H9 (cell line): ENCODE results near the gene SCG2. TPM values are rescaled to one million over a fixed set of nuclear protein-coding genes. Genes with fewer than 3 reads are reported as not detected.

Experiments used
- DNase-seq: peaks from one replicate; pipeline ENCODE4 v3.0.0-alpha.2; 2017
- H2AFZ ChIP-seq: one replicate; pipeline ENCODE4 v1.6.1; 2013; ENCODE audit warnings: mild to moderate bottlenecking, low read length, control low read depth, moderate library complexity
- H2AK5ac ChIP-seq: 2 replicates; pipeline ENCODE4 v1.6.1; 2013; ENCODE audit warnings: low read length, control low read depth, mixed read lengths; ENCODE audit not compliant: insufficient read length
- H2BK120ac ChIP-seq: one replicate; pipeline ENCODE4 v1.6.1; 2013; ENCODE audit warnings: low read depth, mild to moderate bottlenecking, low read length, control low read depth, inconsistent platforms; ENCODE audit not compliant: poor library complexity, severe bottlenecking
- H2BK12ac ChIP-seq: 2 replicates; pipeline ENCODE4 v1.6.1; 2013; ENCODE audit warnings: low read length, control low read depth, mixed read lengths, low read depth; ENCODE audit not compliant: insufficient read length
- H2BK15ac ChIP-seq: 2 replicates; pipeline ENCODE4 v1.6.1; 2013; ENCODE audit warnings: low read depth, low read length, control low read depth
- H2BK20ac ChIP-seq: one replicate; pipeline ENCODE4 v1.6.1; 2013; ENCODE audit warnings: low read depth, mild to moderate bottlenecking, low read length, control low read depth, inconsistent platforms; ENCODE audit not compliant: poor library complexity, severe bottlenecking
- H2BK5ac ChIP-seq: 2 replicates; pipeline ENCODE4 v1.6.1; 2013; ENCODE audit warnings: low read length, control low read depth, mixed read lengths; ENCODE audit not compliant: insufficient read length
- H3K14ac ChIP-seq: 2 replicates; pipeline ENCODE4 v1.6.1; 2013; ENCODE audit warnings: low read length, control low read depth; ENCODE audit not compliant: insufficient read depth
- H3K18ac ChIP-seq: 2 replicates; pipeline ENCODE4 v1.6.1; 2013; ENCODE audit warnings: low read depth, mild to moderate bottlenecking, mixed read lengths, low read length, control low read depth; ENCODE audit not compliant: insufficient read length
- H3K23ac ChIP-seq: 2 replicates; pipeline ENCODE4 v1.6.1; 2013; ENCODE audit warnings: low read length, control low read depth, mixed read lengths, low read depth; ENCODE audit not compliant: insufficient read length
- H3K23me2 ChIP-seq: 2 replicates; pipeline ENCODE4 v1.6.1; 2013; ENCODE audit warnings: low read depth, mild to moderate bottlenecking, mixed read lengths, low read length, control low read depth; ENCODE audit not compliant: insufficient read length, poor library complexity, severe bottlenecking
- H3K27ac ChIP-seq: 2 replicates; pipeline ENCODE4 v1.5.1; 2013; ENCODE audit warnings: low read length, control low read depth, mixed read lengths, low read depth; ENCODE audit not compliant: insufficient read length
- H3K27me3 ChIP-seq: 2 replicates; pipeline ENCODE4 v1.6.1; 2013; ENCODE audit warnings: low read length, control low read depth, inconsistent platforms; ENCODE audit not compliant: insufficient read depth
- H3K4ac ChIP-seq: 2 replicates; pipeline ENCODE4 v1.6.1; 2013; ENCODE audit warnings: low read depth, mild to moderate bottlenecking, control low read depth, inconsistent platforms, low read length, moderate library complexity
- H3K4me1 ChIP-seq: 2 replicates; pipeline ENCODE4 v1.6.1; 2013; ENCODE audit warnings: low read length, control low read depth, inconsistent platforms; ENCODE audit not compliant: insufficient read depth
- H3K4me2 ChIP-seq: 2 replicates; pipeline ENCODE4 v1.6.1; 2013; ENCODE audit warnings: low read length, control low read depth, mixed read lengths; ENCODE audit not compliant: insufficient read length, insufficient read depth
- H3K56ac ChIP-seq: 2 replicates; pipeline ENCODE4 v1.6.1; 2013; ENCODE audit warnings: low read depth, mild to moderate bottlenecking, mixed read lengths, low read length, control low read depth; ENCODE audit not compliant: insufficient read length
- H3K79me1 ChIP-seq: 2 replicates; pipeline ENCODE4 v1.6.1; 2013; ENCODE audit warnings: low read depth, mild to moderate bottlenecking, moderate library complexity, low read length, control low read depth, inconsistent platforms; ENCODE audit not compliant: insufficient read depth, poor library complexity, severe bottlenecking
- H3K79me2 ChIP-seq: 2 replicates; pipeline ENCODE4 v1.6.1; 2013; ENCODE audit warnings: low read length, control low read depth, inconsistent platforms; ENCODE audit not compliant: insufficient read depth
- H3K9ac ChIP-seq: 2 replicates; pipeline ENCODE4 v1.6.1; 2013; ENCODE audit warnings: low read length, control low read depth, mixed read lengths; ENCODE audit not compliant: insufficient read length; ENCODE audit errors: extremely low read depth
- H3K9me3 ChIP-seq: one replicate; pipeline ENCODE4 v1.6.1; 2013; ENCODE audit warnings: low read depth, low read length, inconsistent platforms; ENCODE audit not compliant: control insufficient read depth
- H3T11ph ChIP-seq: one replicate; pipeline ENCODE4 v1.6.1; 2013; ENCODE audit warnings: mild to moderate bottlenecking, low read length, control low read depth, inconsistent platforms
- H4K20me1 ChIP-seq: one replicate; pipeline ENCODE4 v1.6.1; 2013; ENCODE audit not compliant: control insufficient read depth, insufficient read length, insufficient read depth
- H4K5ac ChIP-seq: 2 replicates; pipeline ENCODE4 v1.6.1; 2013; ENCODE audit warnings: low read depth, mild to moderate bottlenecking, mixed read lengths, low read length, control low read depth; ENCODE audit not compliant: insufficient read length
- H4K8ac ChIP-seq: replicated peaks from 2 replicates; pipeline ENCODE4 v1.6.1; 2013; ENCODE audit warnings: low read length, control low read depth, mixed read lengths, low read depth; ENCODE audit not compliant: insufficient read length
- H4K91ac ChIP-seq: 2 replicates; pipeline ENCODE4 v1.6.1; 2013; ENCODE audit warnings: low read depth, mild to moderate bottlenecking, moderate library complexity, mixed read lengths, low read length, control low read depth; ENCODE audit not compliant: insufficient read length
- H3K27ac Mint-ChIP-seq, 3 experiments: 2 replicates in 2 of 3; 3 replicates in 1 of 3; pipeline ENCODE4 v1.8.0; 2020 to 2021; ENCODE audit warnings: mixed read lengths in 3 of 3, mild to moderate bottlenecking in 1 of 3, moderate library complexity in 1 of 3
- H3K27me3 Mint-ChIP-seq: 2 replicates; pipeline ENCODE4 v1.8.0; 2021; ENCODE audit warnings: low read depth, mild to moderate bottlenecking, moderate library complexity, mixed read lengths
- H3K36me3 Mint-ChIP-seq, 3 experiments: 2 replicates in 2 of 3; 3 replicates in 1 of 3; pipeline ENCODE4 v1.8.0; 2020 to 2021; ENCODE audit warnings: low read depth in 3 of 3, mixed read lengths in 3 of 3; ENCODE audit not compliant: insufficient read depth in 1 of 3
- H3K4me1 Mint-ChIP-seq, 2 experiments: 2 replicates each; pipeline ENCODE4 v1.8.0; 2020; ENCODE audit warnings: mixed read lengths in 2 of 2
- H3K4me3 Mint-ChIP-seq, 2 experiments: 2 replicates in 1 of 2; 3 replicates in 1 of 2; pipeline ENCODE4 v1.8.0; 2020 to 2021; ENCODE audit warnings: mild to moderate bottlenecking in 2 of 2, mixed read lengths in 2 of 2, moderate library complexity in 1 of 2
- H3K9me3 Mint-ChIP-seq, 2 experiments: 2 replicates in 1 of 2; 3 replicates in 1 of 2; pipeline ENCODE4 v1.8.0; 2020; ENCODE audit warnings: mild to moderate bottlenecking in 2 of 2, mixed read lengths in 2 of 2, moderate library complexity in 1 of 2
- CTCF ChIP-seq: fragments of 200-600 bp; sonication (generic); conservative IDR thresholded peaks from 3 replicates; pipeline ENCODE4 v1.8.0; 2021; ENCODE audit warnings: antibody characterized with exemption, mild to moderate bottlenecking
- whole genome bisulfite sequencing: extraction: QIAGEN DNeasy Blood & Tissue Kit; methylation state at CpG from one replicate; pipeline ENCODE4 v1.1.7; 2013; ENCODE audit warnings: missing lambda C conversion rate, low lambda C conversion rate, mixed read lengths; ENCODE audit not compliant: insufficient read length; ENCODE audit errors: extremely low coverage; 5-methylcytosine and 5-hydroxymethylcytosine counted together
- total RNA-seq: library from RNA; stranded (reverse); gene quantifications from 2 replicates; pipeline ENCODE4 v1.2.1, GENCODE V29; 2021

The SCG2 gene
- total RNA-seq, 1 experiment from 2014 or later = 4.4 TPM

DNA sequence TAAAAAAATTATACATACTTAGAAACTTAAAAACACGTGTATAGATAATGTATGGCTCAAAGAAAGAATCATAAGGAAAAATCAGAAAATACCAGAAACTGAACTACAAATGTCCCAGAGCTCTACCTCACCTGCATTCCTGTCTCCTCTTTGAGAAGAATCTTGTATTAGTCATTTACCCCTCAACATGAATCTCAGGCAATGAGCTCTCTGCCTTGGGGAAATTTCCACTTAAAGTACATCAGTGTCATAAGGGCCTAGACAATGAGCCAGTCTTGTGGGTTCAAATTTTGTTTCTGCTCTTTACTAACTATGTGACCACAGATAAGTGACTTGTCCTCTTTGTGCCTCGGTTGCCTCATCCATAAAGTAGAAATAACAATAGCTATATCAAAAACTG, 40.1 kb downstream of the SCG2 start:
- no peak for TF ChIP-seq CTCF
- Mint-ChIP-seq H3K9me3 (no peaks in the 10 kb centered on the region), H3K4me3 (no peak overlapping the region), H3K4me1 (peaks cover 20 to 22% of the 10 kb centered on the region in 2 experiments), H3K27ac (no peak overlapping the region), H3K27me3 (no peaks in the 10 kb centered on the region), H3K36me3 (no peaks in the 10 kb centered on the region; a peak in 1 of 7 replicates)
- H3K4me2 ChIP-seq = no peak overlapping the region
- peaks cover 7% of the 10 kb centered on the region; the same call in 1 of the 2 replicates for H3K4me1 ChIP-seq
- no peak overlapping the region for H2BK20ac ChIP-seq
- H3K4ac ChIP-seq = no peak overlapping the region
- no peak overlapping the region for H2BK12ac ChIP-seq
- no peak overlapping the region for H2AK5ac ChIP-seq
- no peak overlapping the region for H2BK15ac ChIP-seq
- no peak overlapping the region for H3K9ac ChIP-seq
- no peak for DNase-seq
- no peaks in the 10 kb centered on the region for H4K20me1 ChIP-seq
- H3T11ph ChIP-seq = no peak overlapping the region
- H3K56ac ChIP-seq = no peak overlapping the region
- H3K18ac ChIP-seq = no peak overlapping the region
- H3K79me1 ChIP-seq = no peaks in the 10 kb centered on the region
- H3K9me3 ChIP-seq = no peaks in the 10 kb centered on the region
- no peak overlapping the region for H3K14ac ChIP-seq
- H2BK5ac ChIP-seq = no peak overlapping the region
- no peak overlapping the region for H2AFZ ChIP-seq
- H2BK120ac ChIP-seq = no peak overlapping the region
- H3K27ac ChIP-seq = no peak overlapping the region
- no peaks in the 10 kb centered on the region for H3K27me3 ChIP-seq
- no peak overlapping the region for H4K91ac ChIP-seq
- no peaks in the 10 kb centered on the region for H3K79me2 ChIP-seq
- H3K23me2 ChIP-seq = no peaks in the 10 kb centered on the region
- H4K8ac ChIP-seq = no peak overlapping the region
- no peak overlapping the region for H3K23ac ChIP-seq
- H4K5ac ChIP-seq = no peak overlapping the region
- WGBS = no CpG with 5 or more reads among the region's 2 CpGs
